ENCODE results near the gene CDCA8.

The CDCA8 gene

GRCh38 chr1:37741130-37741529, 48.8 kb downstream of the CDCA8 start:
- no peak for DNase-seq

- DNase-seq: no peak
Observed at GRCh38 chr1:37741662-37742061, 49.3 kb downstream of the CDCA8 start.

GRCh38 chr1:37746806-37747205, 54.5 kb downstream of the CDCA8 start:
- no peak for DNase-seq

GRCh38 chr1:37748565-37748964, 56.2 kb downstream of the CDCA8 start:
- no peak for DNase-seq

- peak; percentile 50 for DNase-seq
Observed at GRCh38 chr1:37752213-37752582, 59.9 kb downstream of the CDCA8 start.

- DNase-seq: peak; percentile 74
Observed at GRCh38 chr1:37752583-37753471, 60.5 kb downstream of the CDCA8 start.

GRCh38 chr1:37753473-37754321, 61.4 kb downstream of the CDCA8 start:
- DNase-seq: no peak

GRCh38 chr1:37755290-37755689, 63.0 kb downstream of the CDCA8 start:
- DNase-seq: no peak

GRCh38 chr1:37755951-37756560, 63.7 kb downstream of the CDCA8 start:
- DNase-seq: no peak

All from NCI-H82 (cell line).